ENCODE results near the gene CFAP52. TPM values are rescaled to one million over a fixed set of nuclear protein-coding genes. Genes with fewer than 3 reads are reported as not detected.

Gene CFAP52
- total RNA-seq, 1 donor from 2014 or later = 11.0 TPM

GRCh38 chr17:9568957-9569588 is 7.4 kb upstream of the CFAP52 start:
- H3K27me3 ChIP-seq (ENCODE audit: low read depth) = no peaks in the 10 kb centered on the region
- no peak for DNase-seq
- no peaks in the 10 kb centered on the region for H3K9me3 ChIP-seq
- peaks cover 45% of the 10 kb centered on the region for H3K36me3 ChIP-seq
- TF ChIP-seq CTCF (IDR thresholded peaks at IDR 0.05) = no peak
- no peak overlapping the region for H3K4me3 ChIP-seq
- H3K4me1 ChIP-seq = peaks cover 16% of the 10 kb centered on the region
- H3K27ac ChIP-seq = no peak overlapping the region
- ATAC-seq = no peak
- intact Hi-C loops (cut with DNase I) = no loop called here

- Histone ChIP-seq H3K27me3 (ENCODE audit: low read depth) (no peaks in the 10 kb centered on the region), H3K36me3 (peaks cover 44% of the 10 kb centered on the region), H3K27ac (no peak overlapping the region), H3K9me3 (no peaks in the 10 kb centered on the region), H3K4me1 (peaks cover 24% of the 10 kb centered on the region), H3K4me3 (no peak overlapping the region)
- no peak for DNase-seq
- no peak for ATAC-seq
- intact Hi-C loops (cut with DNase I) = no loop called here
- TF ChIP-seq CTCF (IDR thresholded peaks at IDR 0.05) = no peak
These were observed 5.2 kb upstream of the CFAP52 start for GRCh38 chr17:9571201-9571600.

DNA sequence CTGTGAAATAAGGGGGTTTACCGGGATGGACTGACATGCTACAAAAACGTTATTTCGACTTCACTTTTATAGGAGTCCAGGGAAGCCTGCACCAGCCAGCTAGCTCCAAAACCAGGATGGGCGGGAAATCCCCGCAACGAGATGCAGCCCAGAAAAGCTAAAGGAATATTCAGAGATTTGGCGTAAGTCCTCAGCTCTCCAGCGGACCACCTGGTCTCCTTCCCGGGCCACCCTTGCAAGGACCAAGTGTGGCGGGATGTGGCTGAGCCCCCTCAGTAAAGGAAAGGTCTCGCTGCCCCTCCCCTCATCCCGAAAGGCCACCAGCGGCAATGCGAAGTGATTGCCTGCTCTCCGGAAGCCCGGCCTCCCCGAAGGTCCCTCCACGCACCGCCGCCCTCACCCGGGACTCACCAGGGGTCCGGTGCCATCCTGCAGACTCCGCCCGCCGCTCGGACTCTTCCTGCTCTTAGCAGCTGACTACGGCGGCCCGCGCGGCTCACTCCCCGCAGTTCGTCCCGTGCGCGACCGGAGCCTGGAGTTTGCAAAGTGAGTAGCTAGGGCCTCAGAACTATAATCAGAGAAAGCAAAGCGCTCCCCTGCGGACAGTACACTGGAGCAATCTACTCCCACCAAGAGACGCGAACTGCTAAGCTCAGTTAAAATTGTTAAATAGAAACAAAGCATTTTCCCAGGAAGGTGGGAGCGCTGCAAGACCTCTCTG is 901 bp upstream of the CFAP52 start, which contains the start of gene STX8:
STX8 (minus strand) TSS at position 440 of the 721 bp plus-strand sequence; CDS start at position 428, 12 bp downstream.
- TF ChIP-seq CTCF (IDR thresholded peaks at IDR 0.05) = peak; percentile 16
- peak within 1 kb of the TSS; percentile 81 for H3K4me3 ChIP-seq
- H3K36me3 ChIP-seq = peaks cover 3% of the 10 kb centered on the region
- intact Hi-C loops (cut with DNase I) = no loop called here
- peaks cover 38% of the 10 kb centered on the region for H3K4me1 ChIP-seq
- peak; percentile 96 for ATAC-seq
- no peaks in the 10 kb centered on the region for H3K9me3 ChIP-seq
- peak within 1 kb of the TSS; percentile 64 for H3K27ac ChIP-seq
- peak; percentile 97 for DNase-seq
- H3K27me3 ChIP-seq (ENCODE audit: low read depth) = no peaks in the 10 kb centered on the region

GRCh38 chr17:9577373-9577709 is 899 bp downstream of the CFAP52 start:
- no peaks in the 10 kb centered on the region for H3K27me3 ChIP-seq (ENCODE audit: low read depth)
- H3K9me3 ChIP-seq = no peaks in the 10 kb centered on the region
- H3K27ac ChIP-seq = no peak overlapping the region
- no peaks in the 10 kb centered on the region for H3K36me3 ChIP-seq
- H3K4me3 ChIP-seq = peak overlapping the region; percentile 81
- intact Hi-C loops (cut with DNase I) = no loop called here
- DNase-seq (no peak), ATAC-seq (peak in 1 of 2 donors; percentile 9)
- H3K4me1 ChIP-seq = peaks cover 38% of the 10 kb centered on the region
- no peak for TF ChIP-seq CTCF (IDR thresholded peaks at IDR 0.05)

- H3K4me1 ChIP-seq = no peaks in the 10 kb centered on the region
- ATAC-seq (no peak), DNase-seq (no peak)
- H3K27me3 ChIP-seq (ENCODE audit: low read depth) = no peaks in the 10 kb centered on the region
- no peaks in the 10 kb centered on the region for H3K9me3 ChIP-seq
- intact Hi-C loops (cut with DNase I) = no loop called here
- H3K4me3 ChIP-seq = no peak overlapping the region
- no peak overlapping the region for H3K27ac ChIP-seq
- no peaks in the 10 kb centered on the region for H3K36me3 ChIP-seq
- no peak for TF ChIP-seq CTCF (IDR thresholded peaks at IDR 0.05)
These were observed 11.7 kb downstream of the CFAP52 start for GRCh38 chr17:9587969-9588656.

Measured in lower lobe of right lung (tissue), 2 donors.